ENCODE measurements around the gene CEP192. TPM values are rescaled to one million over a fixed set of nuclear protein-coding genes. Genes with fewer than 3 reads are reported as not detected.
A peak's percentile ranks its signal among the peaks of the same experiment; 100 is the strongest.

The CEP192 gene
- polyA plus RNA-seq, 3 donors = 3.0 to 29.6 (median 3.7) TPM

DNA sequence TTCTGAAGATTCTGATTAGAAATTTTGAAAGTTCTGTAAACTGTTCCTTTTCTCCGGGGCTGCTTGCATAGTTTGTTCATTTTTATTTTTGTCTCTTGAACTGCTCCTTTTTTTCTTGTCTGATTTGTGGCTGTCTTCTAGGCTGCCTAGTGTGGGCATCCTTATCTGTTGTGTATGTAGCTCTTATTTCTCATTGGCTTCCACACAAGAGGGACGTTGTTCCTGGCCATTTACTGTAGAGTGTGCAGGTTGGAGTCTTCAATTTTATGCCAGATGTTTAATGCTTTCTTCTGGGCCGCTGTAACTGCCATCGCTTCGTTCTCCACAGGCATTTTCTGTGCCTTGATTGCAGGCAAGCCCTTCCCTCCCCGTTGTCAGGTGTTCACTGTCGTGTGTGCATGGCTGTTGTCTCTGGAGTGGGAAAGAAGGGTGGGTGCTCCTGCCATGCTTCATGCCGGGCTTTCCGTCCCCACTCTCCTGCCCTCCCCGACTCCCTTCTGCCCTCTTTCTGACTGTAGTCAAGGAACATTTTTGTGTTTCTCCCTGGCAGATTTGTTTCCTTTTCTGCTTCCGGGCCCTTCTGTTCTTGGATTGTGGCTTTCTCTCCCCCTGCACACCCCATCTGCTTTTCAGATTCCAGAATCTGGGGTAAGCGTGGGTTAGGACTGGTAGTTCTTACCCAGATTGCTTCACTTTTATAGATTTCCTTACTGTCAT, 15.5 kb downstream of the CEP192 start:
- intact Hi-C loops (cut with micrococcal nuclease) = no loop called here
- H3K36me3 ChIP-seq (replicated peaks in 1 of 2; ENCODE audit: control insufficient read depth in 1 of 2, insufficient read depth in 2 of 2, low read length in 2 of 2) = peaks cover 45 to 91% of the 10 kb centered on the region in 2 donors
- H3K4me1 ChIP-seq (ENCODE audit: control insufficient read depth in 1 of 2, insufficient read depth in 2 of 2, low read length in 2 of 2) = peaks cover 7 to 10% of the 10 kb centered on the region in 2 donors
- H2AFZ ChIP-seq (ENCODE audit: insufficient read depth, low read depth, low read length, poor library complexity, severe bottlenecking) = no peak overlapping the region
- H3K27me3 Mint-ChIP-seq (ENCODE audit: low read depth in 3 of 3) = no peaks in the 10 kb centered on the region
- H4K20me1 ChIP-seq (ENCODE audit: insufficient read depth, low read length) = peaks cover 34% of the 10 kb centered on the region
- TF ChIP-seq, protein P1, sequence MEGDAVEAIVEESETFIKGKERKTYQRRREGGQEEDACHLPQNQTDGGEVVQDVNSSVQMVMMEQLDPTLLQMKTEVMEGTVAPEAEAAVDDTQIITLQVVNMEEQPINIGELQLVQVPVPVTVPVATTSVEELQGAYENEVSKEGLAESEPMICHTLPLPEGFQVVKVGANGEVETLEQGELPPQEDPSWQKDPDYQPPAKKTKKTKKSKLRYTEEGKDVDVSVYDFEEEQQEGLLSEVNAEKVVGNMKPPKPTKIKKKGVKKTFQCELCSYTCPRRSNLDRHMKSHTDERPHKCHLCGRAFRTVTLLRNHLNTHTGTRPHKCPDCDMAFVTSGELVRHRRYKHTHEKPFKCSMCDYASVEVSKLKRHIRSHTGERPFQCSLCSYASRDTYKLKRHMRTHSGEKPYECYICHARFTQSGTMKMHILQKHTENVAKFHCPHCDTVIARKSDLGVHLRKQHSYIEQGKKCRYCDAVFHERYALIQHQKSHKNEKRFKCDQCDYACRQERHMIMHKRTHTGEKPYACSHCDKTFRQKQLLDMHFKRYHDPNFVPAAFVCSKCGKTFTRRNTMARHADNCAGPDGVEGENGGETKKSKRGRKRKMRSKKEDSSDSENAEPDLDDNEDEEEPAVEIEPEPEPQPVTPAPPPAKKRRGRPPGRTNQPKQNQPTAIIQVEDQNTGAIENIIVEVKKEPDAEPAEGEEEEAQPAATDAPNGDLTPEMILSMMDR (IDR thresholded peaks at IDR 0.05) = no peak
- peak overlapping the region; percentile 56 for H3K9ac ChIP-seq (ENCODE audit: insufficient read depth, low read length, poor library complexity, severe bottlenecking)
- no peak overlapping the region for H3K4me3 Mint-ChIP-seq
- WGBS (ENCODE audit: insufficient coverage) = 59% methylated on average over 3 of the region's 12 CpGs
- no peaks in the 10 kb centered on the region for H3K9me3 Mint-ChIP-seq
- no peaks in the 10 kb centered on the region for H3K27me3 ChIP-seq (ENCODE audit: control insufficient read depth in 2 of 2, insufficient read depth in 2 of 2, low read length in 2 of 2)
- no peaks in the 10 kb centered on the region for H3K9me3 ChIP-seq (replicated peaks in 1 of 2; ENCODE audit: control insufficient read depth in 1 of 2, insufficient read depth in 1 of 2, low read length in 2 of 2)
- peak overlapping the region; percentile 50 to 76 for H3K27ac ChIP-seq (ENCODE audit: low read depth in 1 of 2, low read length in 2 of 2)
- no peak for DNase-seq
- peak overlapping the region; percentile 33 to 88 (median 69) for H3K27ac Mint-ChIP-seq
- H3K4me3 ChIP-seq (replicated peaks in 1 of 3; ENCODE audit: low read depth in 2 of 3, low read length in 3 of 3) = no peak overlapping the region
- peaks cover 16% of the 10 kb centered on the region for H3K4me1 Mint-ChIP-seq
- H3K4me2 ChIP-seq (replicated peaks; ENCODE audit: extremely low read depth, low read length, poor library complexity, severe bottlenecking) = peak overlapping the region; percentile 14
- peaks cover 59% of the 10 kb centered on the region for H3K79me2 ChIP-seq (ENCODE audit: insufficient read depth, low read length)
- H3K36me3 Mint-ChIP-seq = peaks cover 38 to 40% of the 10 kb centered on the region in 2 donors

- WGBS (ENCODE audit: insufficient coverage) = 0% methylated on average over 2 of the region's 2 CpGs
- Mint-ChIP-seq H3K4me1 (peaks cover 16% of the 10 kb centered on the region), H3K9me3 (no peaks in the 10 kb centered on the region), H3K27me3 (ENCODE audit: low read depth in 3 of 3) (no peaks in the 10 kb centered on the region), H3K36me3 (peaks cover 42% of the 10 kb centered on the region in 2 donors), H3K4me3 (no peak overlapping the region), H3K27ac (peak overlapping the region in 6 of 7 donors; percentile 50 to 88 (median 78))
- peaks cover 56% of the 10 kb centered on the region for H3K79me2 ChIP-seq (ENCODE audit: insufficient read depth, low read length)
- no peaks in the 10 kb centered on the region for H3K9me3 ChIP-seq (replicated peaks in 1 of 2; ENCODE audit: control insufficient read depth in 1 of 2, insufficient read depth in 1 of 2, low read length in 2 of 2)
- peaks cover 45 to 92% of the 10 kb centered on the region in 2 donors for H3K36me3 ChIP-seq (replicated peaks in 1 of 2; ENCODE audit: control insufficient read depth in 1 of 2, insufficient read depth in 2 of 2, low read length in 2 of 2)
- H3K4me2 ChIP-seq (replicated peaks; ENCODE audit: extremely low read depth, low read length, poor library complexity, severe bottlenecking) = peak overlapping the region; percentile 14
- H3K27ac ChIP-seq (ENCODE audit: low read depth in 1 of 2, low read length in 2 of 2) = peak overlapping the region in 1 of 2 donors; percentile 76
- peaks cover 35% of the 10 kb centered on the region for H4K20me1 ChIP-seq (ENCODE audit: insufficient read depth, low read length)
- TF ChIP-seq, protein P1 (IDR thresholded peaks at IDR 0.05) = no peak
- peaks cover 7 to 10% of the 10 kb centered on the region in 2 donors for H3K4me1 ChIP-seq (ENCODE audit: control insufficient read depth in 1 of 2, insufficient read depth in 2 of 2, low read length in 2 of 2)
- H2AFZ ChIP-seq (ENCODE audit: insufficient read depth, low read depth, low read length, poor library complexity, severe bottlenecking) = no peak overlapping the region
- intact Hi-C loops (cut with micrococcal nuclease) = no loop called here
- no peak for DNase-seq
- no peaks in the 10 kb centered on the region for H3K27me3 ChIP-seq (ENCODE audit: control insufficient read depth in 2 of 2, insufficient read depth in 2 of 2, low read length in 2 of 2)
- H3K4me3 ChIP-seq (replicated peaks in 1 of 3; ENCODE audit: low read depth in 2 of 3, low read length in 3 of 3) = no peak overlapping the region
- peak overlapping the region; percentile 56 for H3K9ac ChIP-seq (ENCODE audit: insufficient read depth, low read length, poor library complexity, severe bottlenecking)
These were observed 16.0 kb downstream of the CEP192 start for GRCh38 chr18:13007248-13007560.
